Measurements from ENCODE around the gene LARP1. TPM values are rescaled to one million over a fixed set of nuclear protein-coding genes. Genes with fewer than 3 reads are reported as not detected.

Gene LARP1
- total and polyA plus RNA-seq, 2 experiments from 2014 or later: 133 to 302 TPM

DNA sequence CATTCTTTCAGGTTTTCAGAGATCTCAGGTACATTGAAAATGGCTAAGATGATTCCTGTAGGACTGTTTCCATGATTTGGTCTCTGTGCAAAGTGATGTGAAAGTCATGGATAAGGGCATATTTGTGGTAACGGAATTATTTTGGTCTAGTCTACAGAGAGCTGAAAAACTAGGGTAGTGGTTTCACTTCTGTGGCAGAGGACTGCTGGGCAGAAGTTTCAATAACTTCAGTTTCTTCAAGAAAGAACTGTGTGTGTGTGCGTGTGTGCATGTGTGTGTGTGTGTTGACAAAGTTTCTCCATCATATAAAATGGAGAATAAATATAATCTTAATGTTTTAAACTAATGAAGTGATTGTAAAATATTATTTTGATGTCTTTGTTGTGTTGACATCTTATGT is 107.6 kb downstream of the LARP1 start:
- ATAC-seq (no peak), DNase-seq (ENCODE audit: low spot score) (no peak)
- TF ChIP-seq EZH2phosphoT487 (IDR thresholded peaks at IDR 0.05; ENCODE audit: unreplicated experiment) (no peak), NANOG (IDR thresholded peaks at IDR 0.05; ENCODE audit: borderline replicate concordance) (no peak), ZNF331 (CRISPR knock-in tag; IDR thresholded peaks at IDR 0.05; ENCODE audit: low read depth) (no peak), ZNF114 (CRISPR knock-in tag; IDR thresholded peaks at IDR 0.05) (no peak), EZH2 (IDR thresholded peaks at IDR 0.05; ENCODE audit: low read depth, unreplicated experiment) (no peak), STAT1 (IDR thresholded peaks at IDR 0.05; ENCODE audit: unreplicated experiment) (no peak), CREB1 (CRISPR knock-in tag; IDR thresholded peaks at IDR 0.05; ENCODE audit: low read depth) (no peak), JUNB (IDR thresholded peaks at IDR 0.05; ENCODE audit: unreplicated experiment) (no peak), POLR2AphosphoS5 (IDR thresholded peaks at IDR 0.05; ENCODE audit: low read depth) (no peak)
- TF ChIP-seq, protein P1, sequence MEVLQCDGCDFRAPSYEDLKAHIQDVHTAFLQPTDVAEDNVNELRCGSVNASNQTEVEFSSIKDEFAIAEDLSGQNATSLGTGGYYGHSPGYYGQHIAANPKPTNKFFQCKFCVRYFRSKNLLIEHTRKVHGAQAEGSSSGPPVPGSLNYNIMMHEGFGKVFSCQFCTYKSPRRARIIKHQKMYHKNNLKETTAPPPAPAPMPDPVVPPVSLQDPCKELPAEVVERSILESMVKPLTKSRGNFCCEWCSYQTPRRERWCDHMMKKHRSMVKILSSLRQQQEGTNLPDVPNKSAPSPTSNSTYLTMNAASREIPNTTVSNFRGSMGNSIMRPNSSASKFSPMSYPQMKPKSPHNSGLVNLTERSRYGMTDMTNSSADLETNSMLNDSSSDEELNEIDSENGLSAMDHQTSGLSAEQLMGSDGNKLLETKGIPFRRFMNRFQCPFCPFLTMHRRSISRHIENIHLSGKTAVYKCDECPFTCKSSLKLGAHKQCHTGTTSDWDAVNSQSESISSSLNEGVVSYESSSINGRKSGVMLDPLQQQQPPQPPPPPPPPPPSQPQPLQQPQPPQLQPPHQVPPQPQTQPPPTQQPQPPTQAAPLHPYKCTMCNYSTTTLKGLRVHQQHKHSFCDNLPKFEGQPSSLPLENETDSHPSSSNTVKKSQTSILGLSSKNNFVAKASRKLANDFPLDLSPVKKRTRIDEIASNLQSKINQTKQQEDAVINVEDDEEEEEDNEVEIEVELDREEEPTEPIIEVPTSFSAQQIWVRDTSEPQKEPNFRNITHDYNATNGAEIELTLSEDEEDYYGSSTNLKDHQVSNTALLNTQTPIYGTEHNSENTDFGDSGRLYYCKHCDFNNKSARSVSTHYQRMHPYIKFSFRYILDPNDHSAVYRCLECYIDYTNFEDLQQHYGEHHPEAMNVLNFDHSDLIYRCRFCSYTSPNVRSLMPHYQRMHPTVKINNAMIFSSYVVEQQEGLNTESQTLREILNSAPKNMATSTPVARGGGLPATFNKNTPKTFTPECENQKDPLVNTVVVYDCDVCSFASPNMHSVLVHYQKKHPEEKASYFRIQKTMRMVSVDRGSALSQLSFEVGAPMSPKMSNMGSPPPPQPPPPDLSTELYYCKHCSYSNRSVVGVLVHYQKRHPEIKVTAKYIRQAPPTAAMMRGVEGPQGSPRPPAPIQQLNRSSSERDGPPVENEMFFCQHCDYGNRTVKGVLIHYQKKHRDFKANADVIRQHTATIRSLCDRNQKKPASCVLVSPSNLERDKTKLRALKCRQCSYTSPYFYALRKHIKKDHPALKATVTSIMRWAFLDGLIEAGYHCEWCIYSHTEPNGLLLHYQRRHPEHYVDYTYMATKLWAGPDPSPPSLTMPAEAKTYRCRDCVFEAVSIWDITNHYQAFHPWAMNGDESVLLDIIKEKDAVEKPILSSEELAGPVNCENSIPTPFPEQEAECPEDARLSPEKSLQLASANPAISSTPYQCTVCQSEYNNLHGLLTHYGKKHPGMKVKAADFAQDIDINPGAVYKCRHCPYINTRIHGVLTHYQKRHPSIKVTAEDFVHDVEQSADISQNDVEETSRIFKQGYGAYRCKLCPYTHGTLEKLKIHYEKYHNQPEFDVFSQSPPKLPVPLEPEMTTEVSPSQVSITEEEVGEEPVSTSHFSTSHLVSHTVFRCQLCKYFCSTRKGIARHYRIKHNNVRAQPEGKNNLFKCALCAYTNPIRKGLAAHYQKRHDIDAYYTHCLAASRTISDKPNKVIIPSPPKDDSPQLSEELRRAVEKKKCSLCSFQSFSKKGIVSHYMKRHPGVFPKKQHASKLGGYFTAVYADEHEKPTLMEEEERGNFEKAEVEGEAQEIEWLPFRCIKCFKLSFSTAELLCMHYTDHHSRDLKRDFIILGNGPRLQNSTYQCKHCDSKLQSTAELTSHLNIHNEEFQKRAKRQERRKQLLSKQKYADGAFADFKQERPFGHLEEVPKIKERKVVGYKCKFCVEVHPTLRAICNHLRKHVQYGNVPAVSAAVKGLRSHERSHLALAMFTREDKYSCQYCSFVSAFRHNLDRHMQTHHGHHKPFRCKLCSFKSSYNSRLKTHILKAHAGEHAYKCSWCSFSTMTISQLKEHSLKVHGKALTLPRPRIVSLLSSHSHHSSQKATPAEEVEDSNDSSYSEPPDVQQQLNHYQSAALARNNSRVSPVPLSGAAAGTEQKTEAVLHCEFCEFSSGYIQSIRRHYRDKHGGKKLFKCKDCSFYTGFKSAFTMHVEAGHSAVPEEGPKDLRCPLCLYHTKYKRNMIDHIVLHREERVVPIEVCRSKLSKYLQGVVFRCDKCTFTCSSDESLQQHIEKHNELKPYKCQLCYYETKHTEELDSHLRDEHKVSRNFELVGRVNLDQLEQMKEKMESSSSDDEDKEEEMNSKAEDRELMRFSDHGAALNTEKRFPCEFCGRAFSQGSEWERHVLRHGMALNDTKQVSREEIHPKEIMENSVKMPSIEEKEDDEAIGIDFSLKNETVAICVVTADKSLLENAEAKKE (CRISPR knock-in tag; IDR thresholded peaks at IDR 0.05): no peak
- TF ChIP-seq, protein P2, sequence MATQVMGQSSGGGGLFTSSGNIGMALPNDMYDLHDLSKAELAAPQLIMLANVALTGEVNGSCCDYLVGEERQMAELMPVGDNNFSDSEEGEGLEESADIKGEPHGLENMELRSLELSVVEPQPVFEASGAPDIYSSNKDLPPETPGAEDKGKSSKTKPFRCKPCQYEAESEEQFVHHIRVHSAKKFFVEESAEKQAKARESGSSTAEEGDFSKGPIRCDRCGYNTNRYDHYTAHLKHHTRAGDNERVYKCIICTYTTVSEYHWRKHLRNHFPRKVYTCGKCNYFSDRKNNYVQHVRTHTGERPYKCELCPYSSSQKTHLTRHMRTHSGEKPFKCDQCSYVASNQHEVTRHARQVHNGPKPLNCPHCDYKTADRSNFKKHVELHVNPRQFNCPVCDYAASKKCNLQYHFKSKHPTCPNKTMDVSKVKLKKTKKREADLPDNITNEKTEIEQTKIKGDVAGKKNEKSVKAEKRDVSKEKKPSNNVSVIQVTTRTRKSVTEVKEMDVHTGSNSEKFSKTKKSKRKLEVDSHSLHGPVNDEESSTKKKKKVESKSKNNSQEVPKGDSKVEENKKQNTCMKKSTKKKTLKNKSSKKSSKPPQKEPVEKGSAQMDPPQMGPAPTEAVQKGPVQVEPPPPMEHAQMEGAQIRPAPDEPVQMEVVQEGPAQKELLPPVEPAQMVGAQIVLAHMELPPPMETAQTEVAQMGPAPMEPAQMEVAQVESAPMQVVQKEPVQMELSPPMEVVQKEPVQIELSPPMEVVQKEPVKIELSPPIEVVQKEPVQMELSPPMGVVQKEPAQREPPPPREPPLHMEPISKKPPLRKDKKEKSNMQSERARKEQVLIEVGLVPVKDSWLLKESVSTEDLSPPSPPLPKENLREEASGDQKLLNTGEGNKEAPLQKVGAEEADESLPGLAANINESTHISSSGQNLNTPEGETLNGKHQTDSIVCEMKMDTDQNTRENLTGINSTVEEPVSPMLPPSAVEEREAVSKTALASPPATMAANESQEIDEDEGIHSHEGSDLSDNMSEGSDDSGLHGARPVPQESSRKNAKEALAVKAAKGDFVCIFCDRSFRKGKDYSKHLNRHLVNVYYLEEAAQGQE (IDR thresholded peaks at IDR 0.05; ENCODE audit: unreplicated experiment): no peak
- TF ChIP-seq, protein P3, sequence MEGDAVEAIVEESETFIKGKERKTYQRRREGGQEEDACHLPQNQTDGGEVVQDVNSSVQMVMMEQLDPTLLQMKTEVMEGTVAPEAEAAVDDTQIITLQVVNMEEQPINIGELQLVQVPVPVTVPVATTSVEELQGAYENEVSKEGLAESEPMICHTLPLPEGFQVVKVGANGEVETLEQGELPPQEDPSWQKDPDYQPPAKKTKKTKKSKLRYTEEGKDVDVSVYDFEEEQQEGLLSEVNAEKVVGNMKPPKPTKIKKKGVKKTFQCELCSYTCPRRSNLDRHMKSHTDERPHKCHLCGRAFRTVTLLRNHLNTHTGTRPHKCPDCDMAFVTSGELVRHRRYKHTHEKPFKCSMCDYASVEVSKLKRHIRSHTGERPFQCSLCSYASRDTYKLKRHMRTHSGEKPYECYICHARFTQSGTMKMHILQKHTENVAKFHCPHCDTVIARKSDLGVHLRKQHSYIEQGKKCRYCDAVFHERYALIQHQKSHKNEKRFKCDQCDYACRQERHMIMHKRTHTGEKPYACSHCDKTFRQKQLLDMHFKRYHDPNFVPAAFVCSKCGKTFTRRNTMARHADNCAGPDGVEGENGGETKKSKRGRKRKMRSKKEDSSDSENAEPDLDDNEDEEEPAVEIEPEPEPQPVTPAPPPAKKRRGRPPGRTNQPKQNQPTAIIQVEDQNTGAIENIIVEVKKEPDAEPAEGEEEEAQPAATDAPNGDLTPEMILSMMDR (conservative IDR thresholded peaks at IDR 0.05; ENCODE audit: low read depth in 2 of 2): no peak
- TF ChIP-seq, protein P4, sequence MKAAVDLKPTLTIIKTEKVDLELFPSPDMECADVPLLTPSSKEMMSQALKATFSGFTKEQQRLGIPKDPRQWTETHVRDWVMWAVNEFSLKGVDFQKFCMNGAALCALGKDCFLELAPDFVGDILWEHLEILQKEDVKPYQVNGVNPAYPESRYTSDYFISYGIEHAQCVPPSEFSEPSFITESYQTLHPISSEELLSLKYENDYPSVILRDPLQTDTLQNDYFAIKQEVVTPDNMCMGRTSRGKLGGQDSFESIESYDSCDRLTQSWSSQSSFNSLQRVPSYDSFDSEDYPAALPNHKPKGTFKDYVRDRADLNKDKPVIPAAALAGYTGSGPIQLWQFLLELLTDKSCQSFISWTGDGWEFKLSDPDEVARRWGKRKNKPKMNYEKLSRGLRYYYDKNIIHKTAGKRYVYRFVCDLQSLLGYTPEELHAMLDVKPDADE (IDR thresholded peaks at IDR 0.05): no peak
- Mint-ChIP-seq H3K4me1 (peaks cover 18% of the 10 kb centered on the region), H3K27me3 (ENCODE audit: insufficient read depth, low read depth, poor library complexity) (peaks cover 8% of the 10 kb centered on the region), H3K36me3 (ENCODE audit: low read depth) (peaks cover 39% of the 10 kb centered on the region), H3K4me3 (no peak overlapping the region), H3K9me3 (no peaks in the 10 kb centered on the region), H3K27ac (no peak overlapping the region)
- Histone ChIP-seq H3K9me2 (ENCODE audit: insufficient read depth) (no peaks in the 10 kb centered on the region), H3K4me1 (ENCODE audit: insufficient read depth) (peaks cover 18% of the 10 kb centered on the region), H2AFZ (no peak overlapping the region), H3F3A (replicated peaks; ENCODE audit: low read depth) (0 out of 2 replicates have a peak, but pooled peaks cover 13% of the 10 kb centered on the region), H3K27me3 (ENCODE audit: insufficient read depth) (no peaks in the 10 kb centered on the region), H3K4me2 (no peak overlapping the region), H3K27ac (ENCODE audit: low read depth) (no peak overlapping the region), H3K79me2 (replicated peaks; ENCODE audit: insufficient read depth) (peaks cover 77% of the 10 kb centered on the region), H4K20me1 (replicated peaks; ENCODE audit: insufficient read depth) (peaks cover 22% of the 10 kb centered on the region), H3K36me3 (ENCODE audit: insufficient read depth) (peaks cover 28% of the 10 kb centered on the region), H3K4me3 (no peak overlapping the region)

Data from GM23338 (cell line).